ENCODE results near the gene WDR45B.

WDR45B gene

DNA sequence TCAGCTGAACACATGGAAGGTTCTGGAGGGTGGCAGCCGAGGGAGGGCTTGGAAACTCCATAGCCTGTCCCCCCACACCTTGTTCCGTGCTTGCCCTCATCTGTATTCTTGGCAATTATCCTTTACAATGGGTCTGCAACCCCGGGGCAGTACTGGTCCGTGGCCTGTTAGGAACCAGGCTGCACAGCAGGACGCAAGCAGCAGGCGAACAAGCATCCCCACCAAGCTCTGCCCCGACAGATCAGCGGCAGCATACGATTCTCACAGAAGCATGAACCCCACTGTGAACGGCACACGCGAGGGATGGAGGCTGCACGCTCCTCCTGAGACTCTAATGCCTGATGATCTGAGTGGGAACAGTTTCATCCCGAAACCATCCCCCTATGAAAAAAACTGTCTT is 6.2 kb downstream of the WDR45B start:
- Histone ChIP-seq H3K79me2 (ENCODE audit: insufficient read depth, low read length) (peaks cover 88% of the 10 kb centered on the region), H3K4me3 (ENCODE audit: insufficient read depth, low read length, poor library complexity, severe bottlenecking) (no peak overlapping the region), H4K20me1 (ENCODE audit: low read depth, low read length) (peaks cover 4% of the 10 kb centered on the region; the same call in 1 of the 2 replicates), H3K9ac (ENCODE audit: low read length) (no peak overlapping the region), H3K27ac (ENCODE audit: low read depth, low read length) (no peak overlapping the region), H3K9me2 (replicated peaks; ENCODE audit: insufficient read depth, low read length) (no peaks in the 10 kb centered on the region), H3F3A (ENCODE audit: insufficient read depth) (no peaks in the 10 kb centered on the region), H3K9me3 (ENCODE audit: insufficient read depth, low read length) (no peaks in the 10 kb centered on the region), H3K36me3 (ENCODE audit: low read length) (no peaks in the 10 kb centered on the region), H3K27me3 (ENCODE audit: low read length) (no peaks in the 10 kb centered on the region), H2AFZ (ENCODE audit: low read depth, low read length, severe bottlenecking) (no peak overlapping the region), H3K4me2 (ENCODE audit: low read depth, low read length, poor library complexity, severe bottlenecking) (no peak overlapping the region)
- TF ChIP-seq EZH2phosphoT487 (conservative IDR thresholded peaks at IDR 0.05; ENCODE audit: low read length) (no peak), CTCF (IDR thresholded peaks at IDR 0.05; ENCODE audit: insufficient read depth, low read length, poor library complexity, severe bottlenecking) (no peak)

GRCh38 chr17:82640036-82640435 is 8.2 kb downstream of the WDR45B start:
- no peaks in the 10 kb centered on the region for H3K36me3 ChIP-seq (ENCODE audit: low read length)
- H3K9ac ChIP-seq (ENCODE audit: low read length): no peak overlapping the region
- peaks cover 87% of the 10 kb centered on the region for H3K79me2 ChIP-seq (ENCODE audit: insufficient read depth, low read length)
- H3K9me3 ChIP-seq (ENCODE audit: insufficient read depth, low read length): no peaks in the 10 kb centered on the region
- H4K20me1 ChIP-seq (ENCODE audit: low read depth, low read length): no peaks in the 10 kb centered on the region
- no peak overlapping the region for H2AFZ ChIP-seq (ENCODE audit: low read depth, low read length, severe bottlenecking)
- H3K4me3 ChIP-seq (ENCODE audit: insufficient read depth, low read length, poor library complexity, severe bottlenecking): no peak overlapping the region
- TF ChIP-seq CTCF (IDR thresholded peaks at IDR 0.05; ENCODE audit: insufficient read depth, low read length, poor library complexity, severe bottlenecking) (no peak), EZH2phosphoT487 (conservative IDR thresholded peaks at IDR 0.05; ENCODE audit: low read length) (no peak)
- no peaks in the 10 kb centered on the region for H3K9me2 ChIP-seq (replicated peaks; ENCODE audit: insufficient read depth, low read length)
- H3F3A ChIP-seq (ENCODE audit: insufficient read depth): no peaks in the 10 kb centered on the region
- no peaks in the 10 kb centered on the region for H3K27me3 ChIP-seq (ENCODE audit: low read length)
- no peak overlapping the region for H3K4me2 ChIP-seq (ENCODE audit: low read depth, low read length, poor library complexity, severe bottlenecking)
- no peak overlapping the region for H3K27ac ChIP-seq (ENCODE audit: low read depth, low read length)

DNA sequence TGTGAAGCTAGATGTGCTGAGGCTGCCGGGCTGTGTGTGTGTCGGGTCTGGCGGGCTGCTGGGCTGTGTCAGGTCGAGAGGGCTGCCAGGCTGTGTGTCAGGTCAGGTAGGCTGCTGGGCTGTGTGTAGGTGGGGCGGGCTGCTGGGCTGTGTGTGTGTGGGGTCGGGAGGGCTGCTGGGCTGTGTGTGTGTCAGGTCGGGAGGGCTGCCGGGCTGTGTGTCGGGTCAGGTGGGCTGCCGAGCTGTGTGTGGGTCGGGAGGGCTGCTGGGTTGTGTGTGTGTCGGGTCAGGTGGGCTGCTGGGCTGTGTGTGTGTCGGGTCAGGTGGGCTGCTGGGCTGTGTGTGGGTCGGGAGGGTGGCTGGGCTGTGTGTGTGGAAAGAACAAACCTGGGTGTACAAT is 8.6 kb downstream of the WDR45B start:
- no peaks in the 10 kb centered on the region for H4K20me1 ChIP-seq (ENCODE audit: low read depth, low read length)
- H3K4me3 ChIP-seq (ENCODE audit: insufficient read depth, low read length, poor library complexity, severe bottlenecking): no peak overlapping the region
- no peak for TF ChIP-seq CTCF (IDR thresholded peaks at IDR 0.05; ENCODE audit: insufficient read depth, low read length, poor library complexity, severe bottlenecking)
- TF ChIP-seq EZH2phosphoT487 (conservative IDR thresholded peaks at IDR 0.05; ENCODE audit: low read length): no peak
- no peaks in the 10 kb centered on the region for H3K9me3 ChIP-seq (ENCODE audit: insufficient read depth, low read length)
- H3K79me2 ChIP-seq (ENCODE audit: insufficient read depth, low read length): peaks cover 86% of the 10 kb centered on the region
- no peak overlapping the region for H2AFZ ChIP-seq (ENCODE audit: low read depth, low read length, severe bottlenecking)
- no peaks in the 10 kb centered on the region for H3K36me3 ChIP-seq (ENCODE audit: low read length)
- no peak overlapping the region for H3K9ac ChIP-seq (ENCODE audit: low read length)
- H3K4me2 ChIP-seq (ENCODE audit: low read depth, low read length, poor library complexity, severe bottlenecking): no peak overlapping the region
- H3K9me2 ChIP-seq (replicated peaks; ENCODE audit: insufficient read depth, low read length): no peaks in the 10 kb centered on the region
- H3K27me3 ChIP-seq (ENCODE audit: low read length): no peaks in the 10 kb centered on the region
- no peak overlapping the region for H3K27ac ChIP-seq (ENCODE audit: low read depth, low read length)
- no peaks in the 10 kb centered on the region for H3F3A ChIP-seq (ENCODE audit: insufficient read depth)

Measured in SU-DHL-6 (cell line).